ENCODE results near the gene ARHGEF16. TPM values are rescaled to one million over a fixed set of nuclear protein-coding genes. Genes with fewer than 3 reads are reported as not detected.

The ARHGEF16 gene
- total RNA-seq, 1 experiment from 2014 or later, result 17.2 TPM

DNA sequence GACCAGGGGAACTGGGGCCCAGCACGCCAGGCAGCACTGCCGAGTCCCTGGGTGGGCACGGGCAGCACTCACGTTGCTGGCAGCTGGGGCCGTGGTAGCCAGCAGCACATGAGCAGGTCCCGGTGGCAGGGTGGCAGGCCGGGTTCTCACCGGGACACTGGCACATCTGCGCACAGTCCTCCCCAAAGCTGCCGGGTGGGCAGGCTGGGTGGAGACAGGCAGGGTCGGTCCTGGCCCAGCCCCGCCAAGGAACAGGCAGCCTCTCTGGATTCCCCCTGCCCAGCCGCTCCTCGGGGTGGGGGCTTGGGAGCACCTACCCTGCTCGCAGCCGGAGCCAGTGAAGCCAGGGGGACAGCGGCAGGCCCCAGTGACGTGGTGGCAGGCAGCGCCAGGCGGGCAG lies 42.5 kb downstream of the ARHGEF16 start:
- Mint-ChIP-seq H3K36me3 (no peaks in the 10 kb centered on the region), H3K9me3 (no peaks in the 10 kb centered on the region), H3K27ac (no peak overlapping the region), H3K4me1 (no peaks in the 10 kb centered on the region), H3K4me3 (no peak overlapping the region), H3K27me3 (ENCODE audit: low read depth) (no peaks in the 10 kb centered on the region)
- no peak for DNase-seq (ENCODE audit: low spot score)
- ChIA-PET CTCF (interaction anchor here (1.2 to 2.9 kb wide), 3 partner anchors 22 to 122 kb away, joined by 5 to 10 read pairs (median 7); no protein-coding TSS in a partner anchor), POLR2A (no interaction called here)
- TF ChIP-seq ZNF423 (CRISPR knock-in tag; IDR thresholded peaks at IDR 0.05) (no peak), ZNF138 (CRISPR knock-in tag; conservative IDR thresholded peaks at IDR 0.05) (no peak), SMAD4 (CRISPR knock-in tag; IDR thresholded peaks at IDR 0.05) (no peak), MYBL2 (CRISPR knock-in tag; IDR thresholded peaks at IDR 0.05) (no peak), SOX15 (CRISPR knock-in tag; IDR thresholded peaks at IDR 0.05) (no peak), ESRRA (CRISPR knock-in tag; IDR thresholded peaks at IDR 0.05; ENCODE audit: borderline replicate concordance) (no peak)
- TF ChIP-seq, protein P1, sequence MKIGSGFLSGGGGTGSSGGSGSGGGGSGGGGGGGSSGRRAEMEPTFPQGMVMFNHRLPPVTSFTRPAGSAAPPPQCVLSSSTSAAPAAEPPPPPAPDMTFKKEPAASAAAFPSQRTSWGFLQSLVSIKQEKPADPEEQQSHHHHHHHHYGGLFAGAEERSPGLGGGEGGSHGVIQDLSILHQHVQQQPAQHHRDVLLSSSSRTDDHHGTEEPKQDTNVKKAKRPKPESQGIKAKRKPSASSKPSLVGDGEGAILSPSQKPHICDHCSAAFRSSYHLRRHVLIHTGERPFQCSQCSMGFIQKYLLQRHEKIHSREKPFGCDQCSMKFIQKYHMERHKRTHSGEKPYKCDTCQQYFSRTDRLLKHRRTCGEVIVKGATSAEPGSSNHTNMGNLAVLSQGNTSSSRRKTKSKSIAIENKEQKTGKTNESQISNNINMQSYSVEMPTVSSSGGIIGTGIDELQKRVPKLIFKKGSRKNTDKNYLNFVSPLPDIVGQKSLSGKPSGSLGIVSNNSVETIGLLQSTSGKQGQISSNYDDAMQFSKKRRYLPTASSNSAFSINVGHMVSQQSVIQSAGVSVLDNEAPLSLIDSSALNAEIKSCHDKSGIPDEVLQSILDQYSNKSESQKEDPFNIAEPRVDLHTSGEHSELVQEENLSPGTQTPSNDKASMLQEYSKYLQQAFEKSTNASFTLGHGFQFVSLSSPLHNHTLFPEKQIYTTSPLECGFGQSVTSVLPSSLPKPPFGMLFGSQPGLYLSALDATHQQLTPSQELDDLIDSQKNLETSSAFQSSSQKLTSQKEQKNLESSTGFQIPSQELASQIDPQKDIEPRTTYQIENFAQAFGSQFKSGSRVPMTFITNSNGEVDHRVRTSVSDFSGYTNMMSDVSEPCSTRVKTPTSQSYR (CRISPR knock-in tag; IDR thresholded peaks at IDR 0.05), result no peak
- ATAC-seq, result no peak

DNA sequence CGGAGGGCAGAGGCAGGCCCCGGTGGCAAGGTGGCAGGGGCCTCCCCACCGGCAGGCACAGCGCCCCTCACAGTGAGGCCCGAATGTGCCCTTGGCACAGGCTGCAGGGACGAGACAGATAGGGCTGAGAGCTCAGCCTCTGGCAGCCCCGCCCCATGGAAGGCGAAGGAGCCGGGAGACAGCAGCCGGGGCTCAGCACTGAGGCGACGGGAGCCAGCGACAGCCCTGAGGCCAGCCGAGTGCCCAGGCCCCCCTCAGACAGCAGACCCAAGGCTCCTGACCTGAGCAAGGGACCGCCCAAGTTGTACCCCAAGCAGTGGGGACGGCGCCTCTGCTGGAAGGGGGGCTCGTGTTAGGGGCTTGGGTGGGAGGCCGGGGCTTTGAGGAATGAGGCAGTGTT lies 43.1 kb downstream of the ARHGEF16 start:
- no peaks in the 10 kb centered on the region for H3K4me1 Mint-ChIP-seq
- H3K4me3 Mint-ChIP-seq, result no peak overlapping the region
- ChIA-PET POLR2A (no interaction called here), CTCF (interaction anchor here (1.9 kb wide), 1 partner anchor 21 kb away, joined by 7 read pairs; no protein-coding TSS in a partner anchor)
- H3K27me3 Mint-ChIP-seq (ENCODE audit: low read depth), result no peaks in the 10 kb centered on the region
- no peaks in the 10 kb centered on the region for H3K9me3 Mint-ChIP-seq
- H3K36me3 Mint-ChIP-seq, result no peaks in the 10 kb centered on the region
- DNase-seq (ENCODE audit: low spot score), result no peak
- no peak for TF ChIP-seq IRF2 (CRISPR knock-in tag; IDR thresholded peaks at IDR 0.05; ENCODE audit: borderline replicate concordance, low read depth)
- TF ChIP-seq OVOL2 (CRISPR knock-in tag; IDR thresholded peaks at IDR 0.05; ENCODE audit: borderline replicate concordance), result no peak
- TF ChIP-seq, protein P2, sequence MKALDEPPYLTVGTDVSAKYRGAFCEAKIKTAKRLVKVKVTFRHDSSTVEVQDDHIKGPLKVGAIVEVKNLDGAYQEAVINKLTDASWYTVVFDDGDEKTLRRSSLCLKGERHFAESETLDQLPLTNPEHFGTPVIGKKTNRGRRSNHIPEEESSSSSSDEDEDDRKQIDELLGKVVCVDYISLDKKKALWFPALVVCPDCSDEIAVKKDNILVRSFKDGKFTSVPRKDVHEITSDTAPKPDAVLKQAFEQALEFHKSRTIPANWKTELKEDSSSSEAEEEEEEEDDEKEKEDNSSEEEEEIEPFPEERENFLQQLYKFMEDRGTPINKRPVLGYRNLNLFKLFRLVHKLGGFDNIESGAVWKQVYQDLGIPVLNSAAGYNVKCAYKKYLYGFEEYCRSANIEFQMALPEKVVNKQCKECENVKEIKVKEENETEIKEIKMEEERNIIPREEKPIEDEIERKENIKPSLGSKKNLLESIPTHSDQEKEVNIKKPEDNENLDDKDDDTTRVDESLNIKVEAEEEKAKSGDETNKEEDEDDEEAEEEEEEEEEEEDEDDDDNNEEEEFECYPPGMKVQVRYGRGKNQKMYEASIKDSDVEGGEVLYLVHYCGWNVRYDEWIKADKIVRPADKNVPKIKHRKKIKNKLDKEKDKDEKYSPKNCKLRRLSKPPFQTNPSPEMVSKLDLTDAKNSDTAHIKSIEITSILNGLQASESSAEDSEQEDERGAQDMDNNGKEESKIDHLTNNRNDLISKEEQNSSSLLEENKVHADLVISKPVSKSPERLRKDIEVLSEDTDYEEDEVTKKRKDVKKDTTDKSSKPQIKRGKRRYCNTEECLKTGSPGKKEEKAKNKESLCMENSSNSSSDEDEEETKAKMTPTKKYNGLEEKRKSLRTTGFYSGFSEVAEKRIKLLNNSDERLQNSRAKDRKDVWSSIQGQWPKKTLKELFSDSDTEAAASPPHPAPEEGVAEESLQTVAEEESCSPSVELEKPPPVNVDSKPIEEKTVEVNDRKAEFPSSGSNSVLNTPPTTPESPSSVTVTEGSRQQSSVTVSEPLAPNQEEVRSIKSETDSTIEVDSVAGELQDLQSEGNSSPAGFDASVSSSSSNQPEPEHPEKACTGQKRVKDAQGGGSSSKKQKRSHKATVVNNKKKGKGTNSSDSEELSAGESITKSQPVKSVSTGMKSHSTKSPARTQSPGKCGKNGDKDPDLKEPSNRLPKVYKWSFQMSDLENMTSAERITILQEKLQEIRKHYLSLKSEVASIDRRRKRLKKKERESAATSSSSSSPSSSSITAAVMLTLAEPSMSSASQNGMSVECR (CRISPR knock-in tag; IDR thresholded peaks at IDR 0.05; ENCODE audit: borderline replicate concordance), result no peak
- TF ChIP-seq RORB (CRISPR knock-in tag; IDR thresholded peaks at IDR 0.05), result no peak
- TF ChIP-seq NR1H2 (CRISPR knock-in tag; IDR thresholded peaks at IDR 0.05), result no peak
- TF ChIP-seq NFYB (CRISPR knock-in tag; conservative IDR thresholded peaks at IDR 0.05; ENCODE audit: low read depth), result no peak
- TF ChIP-seq SOX15 (CRISPR knock-in tag; IDR thresholded peaks at IDR 0.05), result no peak
- TF ChIP-seq, protein P3, sequence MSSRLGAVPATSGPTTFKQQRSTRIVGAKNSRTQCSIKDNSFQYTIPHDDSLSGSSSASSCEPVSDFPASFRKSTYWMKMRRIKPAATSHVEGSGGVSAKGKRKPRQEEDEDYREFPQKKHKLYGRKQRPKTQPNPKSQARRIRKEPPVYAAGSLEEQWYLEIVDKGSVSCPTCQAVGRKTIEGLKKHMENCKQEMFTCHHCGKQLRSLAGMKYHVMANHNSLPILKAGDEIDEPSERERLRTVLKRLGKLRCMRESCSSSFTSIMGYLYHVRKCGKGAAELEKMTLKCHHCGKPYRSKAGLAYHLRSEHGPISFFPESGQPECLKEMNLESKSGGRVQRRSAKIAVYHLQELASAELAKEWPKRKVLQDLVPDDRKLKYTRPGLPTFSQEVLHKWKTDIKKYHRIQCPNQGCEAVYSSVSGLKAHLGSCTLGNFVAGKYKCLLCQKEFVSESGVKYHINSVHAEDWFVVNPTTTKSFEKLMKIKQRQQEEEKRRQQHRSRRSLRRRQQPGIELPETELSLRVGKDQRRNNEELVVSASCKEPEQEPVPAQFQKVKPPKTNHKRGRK (CRISPR knock-in tag; IDR thresholded peaks at IDR 0.05; ENCODE audit: borderline replicate concordance), result no peak
- TF ChIP-seq GABPB1 (CRISPR knock-in tag; IDR thresholded peaks at IDR 0.05), result no peak
- no peak for TF ChIP-seq CREM (CRISPR knock-in tag; IDR thresholded peaks at IDR 0.05)
- TF ChIP-seq, protein P4, sequence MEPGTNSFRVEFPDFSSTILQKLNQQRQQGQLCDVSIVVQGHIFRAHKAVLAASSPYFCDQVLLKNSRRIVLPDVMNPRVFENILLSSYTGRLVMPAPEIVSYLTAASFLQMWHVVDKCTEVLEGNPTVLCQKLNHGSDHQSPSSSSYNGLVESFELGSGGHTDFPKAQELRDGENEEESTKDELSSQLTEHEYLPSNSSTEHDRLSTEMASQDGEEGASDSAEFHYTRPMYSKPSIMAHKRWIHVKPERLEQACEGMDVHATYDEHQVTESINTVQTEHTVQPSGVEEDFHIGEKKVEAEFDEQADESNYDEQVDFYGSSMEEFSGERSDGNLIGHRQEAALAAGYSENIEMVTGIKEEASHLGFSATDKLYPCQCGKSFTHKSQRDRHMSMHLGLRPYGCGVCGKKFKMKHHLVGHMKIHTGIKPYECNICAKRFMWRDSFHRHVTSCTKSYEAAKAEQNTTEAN (CRISPR knock-in tag; IDR thresholded peaks at IDR 0.05), result no peak
- no peak for TF ChIP-seq NR3C1 (CRISPR knock-in tag; conservative IDR thresholded peaks at IDR 0.05; ENCODE audit: low read depth)
- no peak for TF ChIP-seq ETV6 (CRISPR knock-in tag; IDR thresholded peaks at IDR 0.05)
- TF ChIP-seq, protein P5, sequence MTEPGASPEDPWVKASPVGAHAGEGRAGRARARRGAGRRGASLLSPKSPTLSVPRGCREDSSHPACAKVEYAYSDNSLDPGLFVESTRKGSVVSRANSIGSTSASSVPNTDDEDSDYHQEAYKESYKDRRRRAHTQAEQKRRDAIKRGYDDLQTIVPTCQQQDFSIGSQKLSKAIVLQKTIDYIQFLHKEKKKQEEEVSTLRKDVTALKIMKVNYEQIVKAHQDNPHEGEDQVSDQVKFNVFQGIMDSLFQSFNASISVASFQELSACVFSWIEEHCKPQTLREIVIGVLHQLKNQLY (CRISPR knock-in tag; IDR thresholded peaks at IDR 0.05), result no peak
- no peak for TF ChIP-seq FOXP1 (CRISPR knock-in tag; IDR thresholded peaks at IDR 0.05; ENCODE audit: borderline replicate concordance)
- TF ChIP-seq, protein P6, sequence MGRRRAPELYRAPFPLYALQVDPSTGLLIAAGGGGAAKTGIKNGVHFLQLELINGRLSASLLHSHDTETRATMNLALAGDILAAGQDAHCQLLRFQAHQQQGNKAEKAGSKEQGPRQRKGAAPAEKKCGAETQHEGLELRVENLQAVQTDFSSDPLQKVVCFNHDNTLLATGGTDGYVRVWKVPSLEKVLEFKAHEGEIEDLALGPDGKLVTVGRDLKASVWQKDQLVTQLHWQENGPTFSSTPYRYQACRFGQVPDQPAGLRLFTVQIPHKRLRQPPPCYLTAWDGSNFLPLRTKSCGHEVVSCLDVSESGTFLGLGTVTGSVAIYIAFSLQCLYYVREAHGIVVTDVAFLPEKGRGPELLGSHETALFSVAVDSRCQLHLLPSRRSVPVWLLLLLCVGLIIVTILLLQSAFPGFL (CRISPR knock-in tag; IDR thresholded peaks at IDR 0.05; ENCODE audit: borderline replicate concordance), result no peak
- TF ChIP-seq, protein P7, sequence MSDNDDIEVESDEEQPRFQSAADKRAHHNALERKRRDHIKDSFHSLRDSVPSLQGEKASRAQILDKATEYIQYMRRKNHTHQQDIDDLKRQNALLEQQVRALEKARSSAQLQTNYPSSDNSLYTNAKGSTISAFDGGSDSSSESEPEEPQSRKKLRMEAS (CRISPR knock-in tag; IDR thresholded peaks at IDR 0.05), result no peak
- no peak for TF ChIP-seq JAZF1 (CRISPR knock-in tag; IDR thresholded peaks at IDR 0.05)
- no peak overlapping the region for H3K27ac Mint-ChIP-seq
- no peak for ATAC-seq

Data from WTC11 (cell line).